Colon (tissue), 2 donors: Measurements from ENCODE around the gene LRMDA.

ENCODE experiments used
- FAIRE-seq: peaks from 2 replicates; lab custom pipeline; 2012; peaks lifted over from hg19 to GRCh38; lab: Jason Lieb, UNC
- donor health status: control.
- donor health status: control.

The LRMDA gene

DNA sequence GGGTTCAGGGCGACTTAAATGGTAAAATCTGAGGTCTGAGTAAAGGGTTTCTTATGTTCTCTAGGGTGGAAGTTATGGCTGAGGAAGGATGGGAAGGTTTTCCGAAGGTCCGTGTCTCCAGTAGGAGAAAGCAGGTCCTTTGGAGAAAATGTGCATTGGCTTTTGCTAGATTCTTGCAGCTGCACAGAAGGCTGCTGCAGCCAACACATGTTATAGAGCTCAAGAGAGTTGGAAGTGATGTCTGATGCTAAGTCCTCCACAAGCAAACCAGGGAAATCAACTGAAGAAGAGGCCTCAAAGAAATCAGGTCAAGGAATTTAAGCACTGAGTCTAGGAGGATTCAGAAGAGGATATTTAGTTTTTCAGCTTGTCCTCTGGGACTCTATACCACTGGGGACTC, 404.6 kb downstream of the LRMDA start:
- no peak for FAIRE-seq

DNA sequence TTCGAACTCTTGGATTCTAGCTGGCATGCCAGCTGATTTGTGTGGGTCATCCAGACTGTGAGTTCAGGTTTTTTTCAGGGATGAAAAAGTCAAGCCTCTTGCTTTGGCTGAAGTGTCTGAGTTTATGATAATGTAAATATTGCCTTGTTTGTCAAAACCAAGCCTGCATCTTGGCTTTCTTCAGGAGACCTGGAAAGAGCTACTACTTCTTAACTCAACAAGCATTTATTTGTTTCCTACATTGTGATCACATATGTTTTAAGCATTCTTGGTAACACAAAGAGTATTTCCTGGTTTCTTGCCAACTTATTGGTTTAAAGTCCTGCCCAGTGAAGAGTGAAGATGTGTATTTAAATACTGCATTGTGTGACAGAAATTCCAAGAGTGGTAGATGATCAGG, 407.1 kb downstream of the LRMDA start:
- no peak for FAIRE-seq

DNA sequence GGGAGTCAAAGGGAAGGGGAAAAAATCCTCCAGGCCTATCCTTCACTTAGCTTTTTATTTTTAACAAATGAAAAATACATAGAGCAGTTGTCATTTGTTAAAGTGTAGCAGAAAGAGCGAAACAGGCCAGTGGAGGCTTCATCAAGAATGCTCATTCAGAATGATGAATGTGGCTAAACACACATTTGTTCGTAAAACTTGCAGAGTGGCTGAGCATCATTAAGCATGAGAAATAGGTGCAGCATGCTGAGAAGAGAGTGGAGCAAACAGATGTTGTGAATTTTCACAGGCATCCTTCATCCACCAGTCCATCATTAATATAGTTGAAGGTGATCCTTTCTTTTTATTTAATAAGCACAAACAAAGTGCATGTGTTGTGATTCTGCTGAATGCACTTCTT, 407.6 kb downstream of the LRMDA start:
- no peak for FAIRE-seq

DNA sequence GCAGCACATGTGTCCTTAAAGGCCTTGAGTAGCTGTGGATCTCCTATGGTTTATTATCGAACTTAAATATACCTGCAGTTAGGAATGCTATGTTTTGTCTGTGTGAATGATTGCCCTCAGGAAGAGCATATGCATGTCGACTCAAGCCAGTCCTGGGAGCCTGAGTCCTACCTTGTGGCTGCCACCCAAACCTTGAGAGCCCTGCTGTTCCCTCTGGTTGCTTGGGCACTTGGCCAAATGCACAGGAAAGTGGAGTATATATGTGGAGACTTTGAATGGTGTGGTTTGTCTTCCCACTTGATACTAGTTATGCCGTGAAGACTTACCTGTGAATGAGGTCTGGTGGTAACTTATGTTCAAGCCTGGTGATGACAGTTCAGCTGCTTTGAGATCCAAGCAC, 409.8 kb downstream of the LRMDA start:
- no peak for FAIRE-seq

DNA sequence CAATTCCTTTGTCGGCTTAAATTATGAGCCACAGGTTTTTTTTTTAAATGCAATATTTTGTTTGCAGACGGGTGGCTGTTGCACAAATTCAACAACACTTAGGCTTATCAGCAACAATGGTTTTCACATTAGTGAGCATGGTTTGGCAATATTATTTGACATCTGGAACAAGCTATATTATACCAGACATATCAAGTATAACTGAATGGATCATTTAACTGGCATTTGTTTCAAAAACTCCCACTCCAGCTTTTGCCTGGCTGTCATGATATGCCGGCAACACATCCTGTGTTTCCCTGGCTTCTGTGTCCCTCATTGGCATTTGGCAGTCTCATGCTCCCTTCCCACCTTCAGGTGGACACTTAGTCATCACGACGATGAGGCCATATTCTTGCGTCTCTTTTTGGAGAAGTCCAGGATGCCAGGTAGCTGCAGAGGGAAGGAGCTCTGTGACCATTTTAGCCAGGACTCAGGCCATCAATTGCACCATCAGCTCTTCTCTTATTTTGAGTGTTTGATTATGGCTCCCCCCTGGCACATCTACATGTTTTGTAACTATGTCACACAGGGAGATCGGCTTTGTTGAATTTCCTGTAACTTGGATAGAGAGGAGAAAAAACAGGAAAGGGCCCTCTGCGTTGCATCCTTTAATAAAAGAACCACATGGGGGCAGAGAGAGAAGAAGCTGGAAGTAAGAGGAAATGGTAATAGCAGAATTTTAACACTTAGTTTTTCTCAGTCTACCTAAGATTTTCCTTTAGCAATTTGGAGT, 413.9 kb downstream of the LRMDA start:
- no peak for FAIRE-seq

DNA sequence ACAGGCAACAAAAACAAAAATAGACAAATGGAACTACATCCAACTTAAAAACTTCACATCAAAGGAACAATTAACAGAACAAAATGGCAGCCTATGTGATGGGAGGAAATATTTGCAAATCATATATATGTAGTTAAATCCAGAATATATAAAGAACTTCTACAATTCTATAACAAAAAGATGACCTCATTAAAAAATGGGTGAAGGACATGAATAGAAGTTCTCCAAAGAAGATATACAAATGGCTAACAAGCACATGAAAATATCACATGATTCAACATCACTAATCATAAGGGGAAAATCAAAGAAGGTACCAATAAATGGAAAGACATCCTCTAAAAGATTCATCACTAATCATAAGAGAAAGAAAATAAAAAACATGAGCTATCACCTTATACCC, 416.1 kb downstream of the LRMDA start:
- FAIRE-seq, result peak; percentile 10

DNA sequence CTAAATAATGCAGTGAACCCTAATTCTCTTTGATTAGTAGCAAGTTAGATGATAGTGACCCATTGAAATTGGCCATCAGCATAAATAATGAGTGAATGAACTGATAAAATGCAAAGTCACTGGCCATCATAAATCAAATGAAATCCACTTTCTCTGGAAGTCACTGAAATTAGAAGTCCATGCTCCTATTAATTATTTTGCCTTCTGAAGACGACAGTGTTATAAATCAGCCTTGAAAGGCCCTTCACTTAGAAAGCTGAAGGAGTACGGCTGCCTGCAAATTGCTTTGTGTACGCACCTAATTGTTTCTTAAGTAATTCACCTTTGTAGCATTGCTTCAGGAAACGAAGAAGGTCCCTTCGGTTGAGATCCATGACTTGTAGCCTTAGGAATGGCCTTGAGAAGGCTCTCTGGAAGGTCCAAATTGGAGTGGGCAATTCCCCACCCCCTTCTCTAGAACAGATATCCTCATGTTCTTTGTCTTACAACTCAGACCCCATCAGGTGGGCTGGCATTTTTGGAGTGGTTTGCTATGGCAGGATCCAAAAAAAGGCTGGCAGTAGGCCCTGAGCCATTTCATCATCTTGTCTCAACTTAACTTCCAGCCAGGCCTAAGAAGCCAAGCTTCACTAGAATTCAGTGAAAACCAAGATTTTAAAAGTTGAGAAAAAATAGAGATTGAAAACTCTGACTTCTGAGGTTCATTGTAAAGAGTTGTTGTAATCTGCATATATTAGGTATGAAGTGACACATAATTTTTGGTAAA, 420.3 kb downstream of the LRMDA start:
- FAIRE-seq, result no peak

DNA sequence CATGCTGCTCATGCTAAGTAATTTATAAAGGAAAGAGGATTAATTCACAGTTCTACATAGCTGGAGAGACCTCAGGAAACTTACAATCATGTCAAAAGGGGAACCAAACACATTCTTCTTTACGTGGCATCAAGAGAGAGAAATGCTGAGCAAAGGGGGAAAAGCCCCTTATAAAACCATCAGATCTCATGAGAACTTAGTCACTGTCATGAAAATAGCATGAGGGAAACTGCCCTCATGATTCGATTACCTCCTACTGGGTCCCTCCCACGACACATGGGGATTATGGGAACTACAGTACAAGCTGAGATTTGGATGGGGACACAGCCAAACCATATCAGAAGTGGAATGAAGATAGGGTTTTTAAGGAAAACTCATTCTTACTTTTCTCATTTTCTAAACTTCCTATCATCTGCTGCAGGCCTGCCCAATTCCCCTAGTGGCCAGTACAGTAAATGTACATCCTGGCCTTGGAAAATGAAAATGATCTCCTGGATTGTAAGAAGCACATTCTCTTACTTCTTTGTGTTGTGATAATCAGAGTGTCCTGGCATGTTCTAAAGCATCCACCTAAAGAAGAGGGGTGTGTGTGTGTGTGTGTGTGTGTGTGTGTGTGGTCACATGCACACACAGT, 421.5 kb downstream of the LRMDA start:
- FAIRE-seq, result no peak

DNA sequence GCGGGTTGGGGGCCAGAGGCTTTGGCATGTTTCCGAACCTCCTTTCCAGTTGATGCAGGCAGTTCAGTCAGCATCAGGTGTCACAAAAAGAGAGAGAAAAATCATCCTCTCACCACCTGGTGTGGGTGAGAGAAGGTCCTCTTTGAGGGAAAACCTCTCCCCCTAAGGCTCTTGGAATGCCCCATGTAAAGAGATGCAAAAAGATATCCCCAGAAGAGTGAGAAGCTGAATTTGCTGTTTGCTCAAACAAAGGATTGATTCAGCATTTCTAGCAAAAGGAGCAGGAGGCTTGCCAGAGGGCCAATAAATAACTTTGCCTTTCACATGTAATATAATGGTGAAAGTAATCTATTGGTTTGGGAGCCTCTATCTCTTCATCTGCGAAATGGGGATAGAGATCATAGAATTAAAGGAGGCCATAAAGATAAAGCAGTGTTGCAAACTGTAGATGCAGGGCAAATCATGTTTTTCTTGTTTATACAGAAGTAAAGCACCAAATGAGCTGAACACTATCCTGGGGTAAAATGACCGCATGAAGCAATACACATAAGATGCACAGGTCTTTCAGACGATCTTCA, 425.9 kb downstream of the LRMDA start:
- no peak for FAIRE-seq

DNA sequence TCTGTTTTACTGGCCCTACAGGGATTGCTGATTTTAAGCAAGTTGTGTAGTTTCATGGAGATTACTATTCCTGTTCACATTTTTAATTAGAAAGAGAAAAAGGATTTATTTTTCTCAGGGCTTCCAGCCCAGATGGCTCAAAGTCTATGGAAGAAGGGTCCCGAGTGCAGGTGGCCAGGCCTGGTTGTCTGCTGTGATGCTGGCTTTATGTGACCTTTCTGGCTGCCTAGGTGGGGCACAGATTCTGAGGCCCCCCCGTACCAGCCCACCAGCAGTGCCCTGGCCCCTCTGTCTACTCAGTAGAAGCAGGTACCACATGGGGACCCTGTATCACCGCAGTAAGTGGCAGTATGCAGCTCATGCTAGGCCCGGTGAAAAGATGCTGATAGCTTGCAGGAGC, 426.5 kb downstream of the LRMDA start:
- no peak for FAIRE-seq

DNA sequence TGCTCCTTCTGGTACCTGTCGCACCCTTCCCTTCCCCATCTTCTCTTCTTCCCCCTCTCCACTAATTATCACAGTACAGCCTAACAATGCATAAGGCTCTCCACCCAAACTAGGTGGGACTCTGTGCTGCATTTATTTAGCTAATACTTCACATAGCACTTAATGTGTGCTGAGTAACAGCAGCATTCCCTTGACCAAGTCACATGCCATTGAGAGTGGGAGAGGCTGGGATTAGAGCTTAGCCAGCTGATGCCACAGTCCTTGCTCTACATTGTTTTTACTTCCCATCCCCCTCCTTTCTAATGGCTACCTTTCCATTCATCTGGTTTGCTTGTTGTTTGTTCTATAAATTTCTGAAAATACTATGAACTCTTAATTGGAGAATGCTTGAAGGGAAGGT, 426.9 kb downstream of the LRMDA start:
- FAIRE-seq, result no peak

DNA sequence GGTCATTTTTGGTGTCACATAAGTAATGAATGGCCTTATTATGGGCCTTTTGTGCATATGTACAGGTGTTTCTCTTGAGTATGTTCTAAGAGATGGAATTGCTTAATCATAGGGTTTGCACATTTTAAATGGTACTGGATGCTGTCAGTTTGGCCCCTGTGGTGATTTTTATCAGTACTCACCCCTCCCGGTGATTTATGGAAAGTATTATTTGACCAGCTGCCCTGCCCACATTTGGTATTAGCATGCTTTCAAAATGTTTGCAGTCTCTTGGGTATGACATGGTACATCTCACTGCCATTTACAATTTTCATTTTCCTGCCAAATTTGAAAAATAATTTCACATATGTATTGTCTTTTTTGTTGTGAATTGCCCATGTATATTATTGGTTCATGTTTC, 427.7 kb downstream of the LRMDA start:
- FAIRE-seq, result no peak

DNA sequence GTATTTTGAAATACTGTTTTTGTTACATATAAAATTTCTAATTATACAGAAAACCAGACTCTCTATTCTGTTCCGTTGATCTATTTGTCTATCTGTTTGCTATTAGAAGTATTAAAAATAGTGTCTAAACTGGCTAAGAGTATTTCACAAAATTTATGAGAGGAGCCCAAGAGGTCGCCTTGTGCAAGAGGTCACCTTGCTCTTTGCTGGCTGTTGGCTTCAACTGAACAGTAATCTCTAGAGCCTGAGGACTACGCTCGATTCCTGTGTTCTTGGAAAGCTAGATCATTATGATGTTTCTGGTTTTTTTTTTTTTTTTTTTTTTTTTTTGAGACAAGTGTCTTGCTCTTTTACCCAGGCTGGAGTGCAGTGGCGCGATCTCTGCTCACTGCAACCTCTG, 428.6 kb downstream of the LRMDA start:
- FAIRE-seq, result no peak

DNA sequence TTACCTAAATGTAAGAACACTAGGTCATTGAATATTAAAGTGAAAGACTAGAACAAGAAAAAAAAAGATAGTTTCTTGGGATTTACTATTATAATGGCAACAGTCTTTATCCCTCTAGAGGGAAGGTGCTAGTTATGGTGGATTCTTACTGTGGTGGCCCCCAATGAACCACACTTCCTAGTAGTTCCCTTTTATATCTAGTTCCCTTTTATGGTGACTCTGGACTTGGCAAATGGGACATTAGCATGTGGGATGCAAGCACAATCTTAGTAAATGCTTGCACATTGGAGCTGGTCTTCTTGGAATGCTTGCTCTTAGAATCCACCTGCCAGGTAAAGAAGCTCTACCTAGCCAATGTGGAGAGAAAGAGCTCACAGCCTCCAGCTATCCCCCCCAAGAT, 430.2 kb downstream of the LRMDA start:
- no peak for FAIRE-seq

DNA sequence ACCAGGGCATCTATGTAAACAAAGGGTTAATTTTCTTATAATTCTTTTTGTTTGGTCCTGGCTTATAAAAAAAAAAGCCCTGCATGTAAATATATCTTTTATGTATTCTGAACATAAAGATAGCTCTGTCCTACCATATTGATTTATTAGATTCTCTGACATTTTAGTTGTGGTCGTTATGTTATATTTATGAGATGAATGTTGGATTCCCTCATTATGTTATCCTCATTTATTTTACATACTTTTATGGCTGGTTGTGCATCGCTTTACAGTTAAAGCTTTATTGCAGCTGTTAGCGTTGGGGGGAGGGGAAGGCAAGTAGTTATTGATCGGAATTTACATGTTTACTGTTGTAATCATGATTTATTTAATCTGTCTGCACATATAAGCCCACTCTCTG, 431.5 kb downstream of the LRMDA start:
- no peak for FAIRE-seq

DNA sequence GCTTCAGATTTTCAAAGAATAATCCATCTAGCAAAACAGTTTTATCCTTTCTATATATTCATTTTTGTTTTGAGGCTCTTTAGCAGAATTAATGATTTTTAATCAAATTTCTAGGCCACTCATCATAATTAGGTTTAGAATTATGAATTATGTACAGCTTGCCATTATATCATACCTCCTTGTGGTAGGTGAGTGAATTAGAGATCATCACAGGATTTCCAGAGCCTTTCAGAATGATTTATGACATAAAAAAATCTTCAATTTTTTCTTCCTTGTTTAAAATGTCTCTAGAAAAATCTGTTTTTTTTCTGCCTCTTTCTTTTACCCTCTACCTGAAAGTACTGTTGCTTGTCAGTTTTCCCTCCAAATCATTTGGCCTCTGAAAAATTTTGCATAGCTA, 433.3 kb downstream of the LRMDA start:
- FAIRE-seq, result no peak

DNA sequence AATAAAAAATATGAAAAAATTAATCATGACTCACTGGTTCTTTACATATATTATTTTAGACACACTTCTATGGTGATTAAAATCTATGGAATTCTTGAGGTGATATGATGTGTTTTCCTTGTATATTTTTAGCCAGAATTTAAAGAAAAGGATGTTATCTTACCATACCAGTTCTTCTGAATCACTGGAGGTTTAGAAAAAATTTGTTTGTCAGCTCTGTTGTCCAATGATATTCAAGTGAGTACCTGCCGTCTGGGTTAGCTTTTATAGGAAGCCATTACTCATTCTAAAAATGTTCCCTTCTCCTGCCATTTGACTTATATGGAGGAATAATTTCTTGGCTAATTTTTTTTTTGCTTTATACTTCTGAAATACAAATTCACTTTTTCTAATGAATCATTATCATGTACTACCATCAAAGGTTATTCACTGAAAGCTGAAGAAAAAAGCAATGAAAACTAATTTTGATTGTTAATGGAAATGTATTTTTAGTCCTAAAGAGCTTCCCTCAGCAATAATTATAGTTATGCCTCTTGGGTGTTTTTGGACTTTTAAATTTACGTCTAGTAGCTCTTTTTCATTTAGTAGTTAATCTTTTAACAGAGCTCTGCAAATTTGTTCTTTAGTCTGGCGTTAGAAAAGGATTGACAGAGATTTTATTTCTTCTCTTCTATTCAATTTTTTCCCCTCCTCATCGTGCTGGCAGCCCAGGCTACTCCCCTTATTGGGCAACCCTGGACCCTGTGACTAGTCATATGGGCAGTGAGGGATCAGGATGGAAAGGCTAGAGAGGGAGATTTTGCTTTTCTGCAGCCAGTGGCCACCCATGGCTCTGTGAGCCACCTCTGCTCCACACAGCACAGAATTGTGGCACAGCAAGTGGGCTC, 434.2 kb downstream of the LRMDA start:
- FAIRE-seq, result no peak

DNA sequence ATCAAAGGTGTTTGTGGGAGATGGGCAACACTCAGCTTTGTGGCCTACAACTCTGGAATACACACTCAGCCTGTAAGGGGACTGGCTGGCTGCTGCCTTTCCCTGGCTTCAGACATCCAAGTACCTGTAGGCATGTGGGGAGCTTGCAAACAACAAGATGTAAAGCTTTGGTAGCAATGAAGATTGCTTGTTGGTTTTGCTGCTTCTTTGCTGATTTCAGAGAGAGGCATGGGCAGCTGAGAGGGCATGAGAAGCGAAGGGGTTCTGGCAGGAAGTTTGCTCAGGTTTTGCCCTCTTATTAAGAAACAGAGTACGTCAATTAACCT, 434.8 kb downstream of the LRMDA start:
- no peak for FAIRE-seq

DNA sequence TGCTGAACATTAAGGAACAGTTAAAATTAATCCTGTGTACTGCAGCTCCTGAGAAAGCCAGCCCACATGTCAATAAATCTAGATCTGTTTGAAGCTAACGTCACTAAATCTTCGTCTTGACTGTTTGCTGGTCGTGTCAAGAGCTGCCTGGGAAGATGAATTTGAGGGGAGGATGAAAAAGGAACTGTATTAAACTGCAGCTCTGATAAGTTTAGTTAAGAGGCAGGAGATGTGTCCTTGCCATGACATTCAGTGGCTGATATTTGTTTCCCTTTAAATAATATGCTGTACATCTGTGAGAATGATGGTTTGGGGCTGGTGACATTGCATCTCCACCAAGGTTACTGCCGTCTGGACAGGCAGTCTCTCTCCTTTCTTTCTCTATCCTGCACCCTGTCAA, 435.3 kb downstream of the LRMDA start:
- no peak for FAIRE-seq

DNA sequence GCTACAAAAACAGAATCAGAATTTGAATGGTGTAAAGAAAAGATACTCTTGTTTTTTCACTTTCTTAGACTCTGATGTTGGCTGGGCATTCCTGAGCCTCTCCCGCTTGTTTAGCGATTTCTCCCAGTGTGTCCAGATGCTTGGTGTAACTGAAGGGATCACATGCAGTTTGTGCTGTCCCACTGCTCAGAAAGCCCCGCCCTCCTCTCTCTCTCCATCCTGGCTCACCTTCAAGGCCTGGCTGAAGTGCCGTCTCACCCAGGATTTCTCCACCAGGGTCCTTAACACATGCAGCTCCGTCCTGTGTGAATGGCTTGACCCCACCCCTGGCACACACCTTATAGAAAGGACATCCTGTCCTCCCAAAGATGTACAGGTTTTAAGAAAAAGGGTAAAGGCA, 437.1 kb downstream of the LRMDA start:
- no peak for FAIRE-seq

DNA sequence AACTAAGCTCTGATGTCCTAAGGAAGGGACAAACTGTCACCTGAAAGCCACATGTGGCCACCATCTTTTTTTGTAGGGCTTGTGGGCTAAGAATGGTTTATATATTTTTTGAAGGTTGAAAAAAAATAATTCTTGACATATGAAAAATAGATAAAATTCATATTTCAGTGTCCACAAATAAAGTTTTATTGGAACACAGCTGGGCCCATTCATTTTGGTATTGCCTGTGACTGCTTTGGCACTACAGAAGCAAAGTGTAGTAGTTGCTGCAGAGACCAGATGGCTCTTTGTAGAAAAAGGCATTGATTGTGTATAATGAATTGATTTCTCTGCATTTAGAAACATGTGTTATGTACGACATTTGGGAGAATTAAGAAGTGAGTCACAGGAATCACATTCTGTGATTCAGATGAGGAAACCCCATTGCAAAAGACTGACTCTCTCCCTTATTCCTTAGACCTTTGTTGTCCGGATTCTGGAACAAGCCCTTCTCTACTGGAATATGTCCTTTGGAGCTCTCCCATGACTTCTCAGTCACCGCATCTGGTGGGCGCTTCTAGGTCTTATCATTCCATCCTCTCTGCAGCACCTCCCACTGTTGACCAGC, 438.7 kb downstream of the LRMDA start:
- FAIRE-seq, result no peak

DNA sequence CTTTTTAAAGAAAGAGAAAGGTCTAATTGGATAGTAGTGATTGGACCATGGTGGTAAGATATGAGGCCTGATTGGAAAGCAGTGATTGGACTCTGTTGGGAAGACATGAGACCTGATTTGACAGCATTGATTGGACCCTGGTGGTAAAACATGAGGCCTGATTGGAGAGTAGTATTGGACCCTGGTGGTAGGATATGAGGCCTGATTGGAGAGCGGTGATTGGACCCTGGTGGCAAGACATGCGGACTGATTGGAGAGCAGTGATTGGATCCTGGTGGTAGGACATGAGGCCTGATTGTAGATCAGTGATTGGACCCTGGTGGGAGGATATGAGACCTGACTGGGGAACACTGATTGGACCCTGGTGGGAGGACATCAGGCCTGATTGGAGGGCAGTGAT, 444.3 kb downstream of the LRMDA start:
- FAIRE-seq, result no peak
